Neural cell (in vitro differentiated cells): ENCODE data around the gene AGBL5. TPM values are rescaled to one million over a fixed set of nuclear protein-coding genes. Genes with fewer than 3 reads are reported as not detected.
"Not testable (repeated sequence)": the region's sequence is repeated elsewhere in the genome, so short reads cannot be mapped to it uniquely, and the experiment has no call there.

Experiments used
- H2AFZ ChIP-seq: fragments of 200-600, 300-800 bp; sonication (generic), shearing (Covaris generic); 2 replicates; pipeline ENCODE4 v1.6.0; 2014; ENCODE audit warnings: low read depth, mild to moderate bottlenecking, antibody characterized with exemption, low read length, moderate library complexity
- H3F3A ChIP-seq: fragments of 200-600 bp; shearing (Covaris generic); 2 replicates; pipeline ENCODE4 v1.6.1; 2016; ENCODE audit warnings: mild to moderate bottlenecking, moderate library complexity, mixed read lengths, antibody characterized with exemption, low read length; ENCODE audit not compliant: insufficient read depth, poor library complexity, severe bottlenecking
- H3K27ac ChIP-seq: fragments of 200-600, 300-800 bp; sonication (generic), shearing (Covaris generic); 2 replicates; pipeline ENCODE4 v1.5.1; 2014; ENCODE audit warnings: mild to moderate bottlenecking, low read length, moderate library complexity
- H3K27me3 ChIP-seq: fragments of 300-800, 200-600 bp; sonication (generic), shearing (Covaris generic); 2 replicates; pipeline ENCODE4 v1.6.0; 2014; ENCODE audit warnings: mild to moderate bottlenecking, low read depth, low read length, moderate library complexity; ENCODE audit not compliant: insufficient read depth
- H3K36me3 ChIP-seq: fragments of 300-800, 200-600 bp; sonication (generic), shearing (Covaris generic); 2 replicates; pipeline ENCODE4 v1.5.1; 2014; ENCODE audit warnings: mild to moderate bottlenecking, antibody characterized with exemption, low read length, moderate library complexity; ENCODE audit not compliant: insufficient read depth
- H3K4me2 ChIP-seq: fragments of 300-800, 200-600 bp; sonication (generic), shearing (Covaris generic); 2 replicates; pipeline ENCODE4 v1.6.0; 2014; ENCODE audit warnings: mild to moderate bottlenecking, low read length
- H3K4me3 ChIP-seq: fragments of 300-800, 200-600 bp; sonication (generic), shearing (Covaris generic); 2 replicates; pipeline ENCODE4 v1.5.1; 2014; ENCODE audit warnings: mild to moderate bottlenecking, low read length, moderate library complexity
- H3K79me2 ChIP-seq: fragments of 200-600 bp; shearing (Covaris generic); replicated peaks from 2 replicates; pipeline ENCODE4 v1.6.0; 2014; ENCODE audit warnings: mild to moderate bottlenecking, low read length, moderate library complexity; ENCODE audit not compliant: insufficient read depth
- H3K9ac ChIP-seq: fragments of 300-800, 200-600 bp; sonication (generic), shearing (Covaris generic); 2 replicates; pipeline ENCODE4 v1.6.1; 2016; ENCODE audit warnings: mild to moderate bottlenecking, low read length, mixed read lengths
- H3K9me2 ChIP-seq: fragments of 200-600 bp; shearing (Covaris generic); 2 replicates; pipeline ENCODE4 v1.6.1; 2016; ENCODE audit warnings: mild to moderate bottlenecking, low read length, mixed read lengths; ENCODE audit not compliant: insufficient read depth
- H3K9me3 ChIP-seq: fragments of 200-600, 300-800 bp; sonication (generic), shearing (Covaris generic); 2 replicates; pipeline ENCODE4 v1.6.1; 2016; ENCODE audit warnings: mild to moderate bottlenecking, mixed run types, low read length, moderate library complexity, mixed read lengths
- H4K20me1 ChIP-seq: fragments of 200-600 bp; shearing (Covaris generic); 2 replicates; pipeline ENCODE4 v1.6.1; 2016; ENCODE audit warnings: mild to moderate bottlenecking, mixed run types; ENCODE audit not compliant: insufficient read depth
- CTCF ChIP-seq: fragments of 450-650 bp; IDR thresholded peaks from 2 replicates; pipeline ENCODE4 v1.5.1; 2014; ENCODE audit warnings: antibody characterized with exemption, mild to moderate bottlenecking, moderate library complexity; ENCODE audit not compliant: poor library complexity, severe bottlenecking
- EP300 ChIP-seq: fragments of 450-650 bp; conservative IDR thresholded peaks from 2 replicates; pipeline ENCODE4 v1.6.1; 2014; ENCODE audit warnings: antibody characterized with exemption, mild to moderate bottlenecking, moderate library complexity; ENCODE audit not compliant: poor library complexity, severe bottlenecking
- MXI1 ChIP-seq: fragments of 450-650 bp; conservative IDR thresholded peaks from 2 replicates; pipeline ENCODE4 v1.6.1; 2014; ENCODE audit warnings: antibody characterized with exemption, mild to moderate bottlenecking; ENCODE audit not compliant: poor library complexity, severe bottlenecking
- POLR2AphosphoS5 ChIP-seq: IDR thresholded peaks from 2 replicates; pipeline ENCODE4 v1.6.1; 2012
- RAD21 ChIP-seq: fragments of 450-650 bp; conservative IDR thresholded peaks from 2 replicates; pipeline ENCODE4 v1.6.1; 2014; ENCODE audit warnings: antibody characterized with exemption, mild to moderate bottlenecking, moderate library complexity
- polyA plus RNA-seq: library from polyadenylated mRNA; depleted of rRNA; stranded (reverse); fragments of >200 nt; gene quantifications from 2 replicates; pipeline ENCODE4 v1.2.3, GENCODE V29; 2014
- TF ChIP-seq, protein P1 (sequence below): IDR thresholded peaks from 2 replicates; pipeline ENCODE4 v1.6.1; 2012; ENCODE audit warnings: borderline replicate concordance

The AGBL5 gene
- polyA plus RNA-seq, 1 donor from 2014 or later = 34.3 TPM

DNA sequence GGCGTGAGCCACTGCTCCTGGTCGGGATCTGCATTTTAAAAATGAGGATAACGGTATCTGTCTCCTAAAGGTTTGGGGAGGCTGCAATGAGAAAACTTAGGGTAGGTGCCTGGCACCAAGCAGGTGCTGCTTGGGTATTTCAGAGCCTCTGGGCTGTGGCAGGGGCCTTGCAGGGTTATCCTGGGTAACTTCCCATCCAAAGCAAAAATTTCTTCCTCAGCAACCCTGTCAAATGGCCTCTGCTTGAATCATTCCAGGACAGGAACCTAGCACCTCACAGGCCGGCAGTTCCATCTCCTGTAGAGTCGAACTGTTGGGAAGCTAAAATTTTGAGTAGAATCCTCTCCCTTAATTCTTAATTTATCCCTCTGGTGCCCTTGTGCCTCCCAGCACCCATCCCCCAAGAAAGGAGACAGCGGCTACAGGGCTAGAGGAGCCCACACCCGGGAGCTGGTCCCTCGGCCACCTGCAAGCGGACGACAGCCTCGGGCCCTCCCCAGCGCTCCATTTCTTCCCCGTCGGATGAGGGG lies 66.6 kb downstream of the AGBL5 start:
- Histone ChIP-seq H3K27me3 (peaks cover 23% of the 10 kb centered on the region), H3K4me3 (peak overlapping the region; percentile 83), H3K9ac (peak overlapping the region; percentile 60), H3K79me2 (no peaks in the 10 kb centered on the region), H3F3A (no peaks in the 10 kb centered on the region), H2AFZ (peak overlapping the region; percentile 60), H3K27ac (no peak overlapping the region), H3K9me2 (no peaks in the 10 kb centered on the region), H4K20me1 (no peaks in the 10 kb centered on the region), H3K4me2 (peak overlapping the region; percentile 65), H3K9me3 (no peaks in the 10 kb centered on the region), H3K36me3 (no peaks in the 10 kb centered on the region)
- TF ChIP-seq RAD21 = no peak
- no peak for TF ChIP-seq CTCF
- TF ChIP-seq EP300 = no peak
- TF ChIP-seq POLR2AphosphoS5 = no peak
- TF ChIP-seq MXI1 = no peak
- TF ChIP-seq, protein P1, sequence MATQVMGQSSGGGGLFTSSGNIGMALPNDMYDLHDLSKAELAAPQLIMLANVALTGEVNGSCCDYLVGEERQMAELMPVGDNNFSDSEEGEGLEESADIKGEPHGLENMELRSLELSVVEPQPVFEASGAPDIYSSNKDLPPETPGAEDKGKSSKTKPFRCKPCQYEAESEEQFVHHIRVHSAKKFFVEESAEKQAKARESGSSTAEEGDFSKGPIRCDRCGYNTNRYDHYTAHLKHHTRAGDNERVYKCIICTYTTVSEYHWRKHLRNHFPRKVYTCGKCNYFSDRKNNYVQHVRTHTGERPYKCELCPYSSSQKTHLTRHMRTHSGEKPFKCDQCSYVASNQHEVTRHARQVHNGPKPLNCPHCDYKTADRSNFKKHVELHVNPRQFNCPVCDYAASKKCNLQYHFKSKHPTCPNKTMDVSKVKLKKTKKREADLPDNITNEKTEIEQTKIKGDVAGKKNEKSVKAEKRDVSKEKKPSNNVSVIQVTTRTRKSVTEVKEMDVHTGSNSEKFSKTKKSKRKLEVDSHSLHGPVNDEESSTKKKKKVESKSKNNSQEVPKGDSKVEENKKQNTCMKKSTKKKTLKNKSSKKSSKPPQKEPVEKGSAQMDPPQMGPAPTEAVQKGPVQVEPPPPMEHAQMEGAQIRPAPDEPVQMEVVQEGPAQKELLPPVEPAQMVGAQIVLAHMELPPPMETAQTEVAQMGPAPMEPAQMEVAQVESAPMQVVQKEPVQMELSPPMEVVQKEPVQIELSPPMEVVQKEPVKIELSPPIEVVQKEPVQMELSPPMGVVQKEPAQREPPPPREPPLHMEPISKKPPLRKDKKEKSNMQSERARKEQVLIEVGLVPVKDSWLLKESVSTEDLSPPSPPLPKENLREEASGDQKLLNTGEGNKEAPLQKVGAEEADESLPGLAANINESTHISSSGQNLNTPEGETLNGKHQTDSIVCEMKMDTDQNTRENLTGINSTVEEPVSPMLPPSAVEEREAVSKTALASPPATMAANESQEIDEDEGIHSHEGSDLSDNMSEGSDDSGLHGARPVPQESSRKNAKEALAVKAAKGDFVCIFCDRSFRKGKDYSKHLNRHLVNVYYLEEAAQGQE = no peak

GRCh38 chr2:27118525-27119329 lies 67.3 kb downstream of the AGBL5 start, which contains the start of gene CGREF1:
CGREF1 (minus strand) TSS chr2:27119128; CDS start chr2:27104366, 14,762 bp downstream.
- Histone ChIP-seq H3K79me2 (no peaks in the 10 kb centered on the region), H3K9ac (peak within 1 kb of the TSS; percentile 60), H3F3A (no peaks in the 10 kb centered on the region), H3K4me2 (peak within 1 kb of the TSS; percentile 65), H3K27ac (no peak within 1 kb of the TSS), H3K4me3 (peak within 1 kb of the TSS; percentile 83), H4K20me1 (no peaks in the 10 kb centered on the region), H3K36me3 (no peaks in the 10 kb centered on the region), H3K27me3 (peaks cover 25% of the 10 kb centered on the region), H3K9me2 (no peaks in the 10 kb centered on the region), H2AFZ (peak within 1 kb of the TSS; percentile 60), H3K9me3 (no peaks in the 10 kb centered on the region)
- TF ChIP-seq, protein P1 = peak; percentile 57
- no peak for TF ChIP-seq EP300
- no peak for TF ChIP-seq RAD21
- TF ChIP-seq MXI1 = peak; percentile 90
- peak; percentile 53 for TF ChIP-seq POLR2AphosphoS5

- H3K9me2 ChIP-seq, H3F3A ChIP-seq, H3K4me2 ChIP-seq, H3K79me2 ChIP-seq, H2AFZ ChIP-seq, H3K27ac ChIP-seq, H3K36me3 ChIP-seq, H3K9me3 ChIP-seq, H4K20me1 ChIP-seq: not testable (repeated sequence)
- Histone ChIP-seq H3K4me3 (peak overlapping the region; percentile 68), H3K9ac (peak overlapping the region; percentile 60), H3K27me3 (peaks cover 29% of the 10 kb centered on the region)
Measured at GRCh38 chr2:27119330-27119670, 67.8 kb downstream of the AGBL5 start.
